Neutrophil (primary cell): ENCODE data around the gene KCNB1.

Experiments
- H3K27ac ChIP-seq: fragments of 200-600 bp; sonication (generic); 2 replicates; pipeline ENCODE4 v1.5.1; 2016; ENCODE audit warnings: mild to moderate bottlenecking, moderate library complexity
- H3K27me3 ChIP-seq: fragments of 200-600 bp; sonication (generic); 2 replicates; pipeline ENCODE4 v1.6.0; 2016; ENCODE audit warnings: mild to moderate bottlenecking
- H3K36me3 ChIP-seq: fragments of 200-600 bp; sonication (generic); 2 replicates; pipeline ENCODE4 v1.5.1; 2017
- H3K4me1 ChIP-seq, 2 experiments: fragments of 200-600 bp in 1 of 2; sonication (generic) in 1 of 2; 1 replicate in 1 of 2; 2 replicates in 1 of 2; pipeline versions ENCODE4 v1.5.1 to v1.6.1; 2013 to 2016; ENCODE audit warnings: low read depth in 1 of 2, low read length in 1 of 2, mild to moderate bottlenecking in 1 of 2, moderate library complexity in 1 of 2; ENCODE audit not compliant: control insufficient read depth in 1 of 2, insufficient read depth in 1 of 2
- H3K4me3 ChIP-seq, 2 experiments: fragments of 200-600 bp in 1 of 2; sonication (generic) in 1 of 2; 1 replicate in 1 of 2; 2 replicates in 1 of 2; pipeline ENCODE4 v1.5.1; 2013 to 2016; ENCODE audit warnings: low read depth in 1 of 2, low read length in 1 of 2, mild to moderate bottlenecking in 1 of 2, moderate library complexity in 1 of 2
- H3K9me3 ChIP-seq: fragments of 200-600 bp; sonication (generic); 2 replicates; pipeline ENCODE4 v1.5.1; 2016
- CTCF ChIP-seq: fragments of 200-600 bp; sonication (generic); IDR thresholded peaks from 2 replicates; pipeline ENCODE4 v1.5.1; 2016; ENCODE audit warnings: antibody characterized with exemption

KCNB1 gene

GRCh38 chr20:49478754-49479689, 3.4 kb downstream of the KCNB1 start:
- H3K36me3 ChIP-seq: no peaks in the 10 kb centered on the region
- no peak for TF ChIP-seq CTCF
- H3K9me3 ChIP-seq: no peaks in the 10 kb centered on the region
- H3K27me3 ChIP-seq: peaks cover 99% of the 10 kb centered on the region
- H3K27ac ChIP-seq: no peak overlapping the region
- no peaks in the 10 kb centered on the region for H3K4me1 ChIP-seq
- no peak overlapping the region for H3K4me3 ChIP-seq

GRCh38 chr20:49478266-49478665, 4.2 kb downstream of the KCNB1 start:
- no peak overlapping the region for H3K4me3 ChIP-seq
- peaks cover 99% of the 10 kb centered on the region for H3K27me3 ChIP-seq
- no peaks in the 10 kb centered on the region for H3K9me3 ChIP-seq
- no peak for TF ChIP-seq CTCF
- H3K4me1 ChIP-seq: no peaks in the 10 kb centered on the region
- H3K36me3 ChIP-seq: no peaks in the 10 kb centered on the region
- H3K27ac ChIP-seq: no peak overlapping the region

- H3K4me1 ChIP-seq: no peaks in the 10 kb centered on the region
- no peak for TF ChIP-seq CTCF
- H3K4me3 ChIP-seq: no peak overlapping the region
- H3K36me3 ChIP-seq: no peaks in the 10 kb centered on the region
- H3K27ac ChIP-seq: no peak overlapping the region
- H3K27me3 ChIP-seq: peaks cover 99% of the 10 kb centered on the region
- H3K9me3 ChIP-seq: no peaks in the 10 kb centered on the region
Observed at GRCh38 chr20:49477200-49477599, 5.3 kb downstream of the KCNB1 start.

- H3K4me1 ChIP-seq: no peaks in the 10 kb centered on the region
- H3K27me3 ChIP-seq: peaks cover 99% of the 10 kb centered on the region
- TF ChIP-seq CTCF: no peak
- no peaks in the 10 kb centered on the region for H3K36me3 ChIP-seq
- H3K9me3 ChIP-seq: no peaks in the 10 kb centered on the region
- no peak overlapping the region for H3K27ac ChIP-seq
- no peak overlapping the region for H3K4me3 ChIP-seq
Observed at GRCh38 chr20:49476016-49476355, 6.5 kb downstream of the KCNB1 start.

GRCh38 chr20:49475292-49476015, 7.0 kb downstream of the KCNB1 start:
- Histone ChIP-seq H3K36me3 (no peaks in the 10 kb centered on the region), H3K9me3 (no peaks in the 10 kb centered on the region), H3K27me3 (peaks cover 99% of the 10 kb centered on the region), H3K4me3 (no peak overlapping the region), H3K4me1 (no peaks in the 10 kb centered on the region), H3K27ac (no peak overlapping the region)
- TF ChIP-seq CTCF: no peak
